ENCODE results near the gene ADAM12. TPM values are rescaled to one million over a fixed set of nuclear protein-coding genes. Genes with fewer than 3 reads are reported as not detected.

Gene ADAM12
- total RNA-seq, 1 experiment from 2014 or later = 0.24 TPM

GRCh38 chr10:126072622-126073021, 315.7 kb downstream of the ADAM12 start:
- no peak for DNase-seq
- H2BK12ac ChIP-seq (ENCODE audit: insufficient read length, low read depth, low read length) = no peak overlapping the region
- no peak overlapping the region for H4K5ac ChIP-seq (ENCODE audit: insufficient read length, low read depth, low read length)
- no peak overlapping the region for H3K4me2 ChIP-seq (ENCODE audit: insufficient read depth, insufficient read length, low read length)
- H2AFZ ChIP-seq (ENCODE audit: low read length) = no peak overlapping the region
- no peak overlapping the region for H2AK5ac ChIP-seq (ENCODE audit: insufficient read length, low read length)
- no peak overlapping the region for H2BK15ac ChIP-seq (ENCODE audit: low read depth, low read length)
- H3K14ac ChIP-seq (ENCODE audit: insufficient read depth, low read length) = no peak overlapping the region
- no peak overlapping the region for H3K4ac ChIP-seq (ENCODE audit: low read depth, low read length)
- H4K8ac ChIP-seq (replicated peaks; ENCODE audit: insufficient read length, low read depth, low read length) = no peak overlapping the region
- Mint-ChIP-seq H3K9me3 (peaks cover 0 to 3% of the 10 kb centered on the region in 2 experiments; a peak in 1 of 5 replicates), H3K4me3 (no peak overlapping the region), H3K4me1 (peaks cover 4 to 8% of the 10 kb centered on the region in 2 experiments), H3K27ac (no peak overlapping the region), H3K27me3 (ENCODE audit: low read depth) (peaks cover 4% of the 10 kb centered on the region; the same call in 1 of the 2 replicates), H3K36me3 (ENCODE audit: insufficient read depth in 1 of 3, low read depth in 3 of 3) (no peaks in the 10 kb centered on the region; a peak in 1 of 7 replicates)
- no peaks in the 10 kb centered on the region; the same call in 1 of the 2 replicates for H3K27me3 ChIP-seq (ENCODE audit: insufficient read depth, low read length)
- no peak overlapping the region for H3K56ac ChIP-seq (ENCODE audit: insufficient read length, low read depth, low read length)
- no peaks in the 10 kb centered on the region for H3K79me1 ChIP-seq (ENCODE audit: insufficient read depth, low read depth, low read length, poor library complexity, severe bottlenecking)
- no peaks in the 10 kb centered on the region for H3K79me2 ChIP-seq (ENCODE audit: insufficient read depth, low read length)
- H3K4me1 ChIP-seq (ENCODE audit: insufficient read depth, low read length) = no peaks in the 10 kb centered on the region
- WGBS (ENCODE audit: extremely low coverage, insufficient read length, low lambda C conversion rate) = no CpG with 5 or more reads among the region's 4 CpGs
- no peak overlapping the region for H2BK120ac ChIP-seq (ENCODE audit: low read depth, low read length, poor library complexity, severe bottlenecking)
- TF ChIP-seq CTCF (conservative IDR thresholded peaks at IDR 0.05) = no peak
- no peak overlapping the region for H2BK5ac ChIP-seq (ENCODE audit: insufficient read length, low read length)
- no peaks in the 10 kb centered on the region for H3K9me3 ChIP-seq (ENCODE audit: control insufficient read depth, low read depth, low read length)
- H3K9ac ChIP-seq (ENCODE audit: extremely low read depth, insufficient read length, low read length) = no peak overlapping the region
- no peak overlapping the region for H3K27ac ChIP-seq (ENCODE audit: insufficient read length, low read depth, low read length)
- H3T11ph ChIP-seq (ENCODE audit: low read length) = no peak overlapping the region
- H3K23me2 ChIP-seq (ENCODE audit: insufficient read length, low read depth, low read length, poor library complexity, severe bottlenecking) = no peaks in the 10 kb centered on the region
- no peak overlapping the region for H4K91ac ChIP-seq (ENCODE audit: insufficient read length, low read depth, low read length)
- no peak overlapping the region for H2BK20ac ChIP-seq (ENCODE audit: low read depth, low read length, poor library complexity, severe bottlenecking)
- no peak overlapping the region for H3K23ac ChIP-seq (ENCODE audit: insufficient read length, low read depth, low read length)
- H3K18ac ChIP-seq (ENCODE audit: insufficient read length, low read depth, low read length) = no peak overlapping the region
- H4K20me1 ChIP-seq (ENCODE audit: control insufficient read depth, insufficient read depth, insufficient read length) = no peaks in the 10 kb centered on the region

Data from H9 (cell line).